Erythroblast (primary cell): ENCODE measurements around the gene CCSER1.

Experiments used
- GATA1 ChIP-seq: IDR thresholded peaks from 2 replicates; pipeline ENCODE4 v1.6.1; 2011; ENCODE audit warnings: low read depth, mild to moderate bottlenecking, control low read depth, low read length, moderate library complexity
- POLR2A ChIP-seq: IDR thresholded peaks from 2 replicates; pipeline ENCODE4 v1.6.1; 2011; ENCODE audit warnings: mild to moderate bottlenecking, low read length

GRCh38 chr4:91114386-91114785 lies 987.2 kb downstream of the CCSER1 start:
- TF ChIP-seq POLR2A = no peak
- no peak for TF ChIP-seq GATA1
